HepG2 (cell line): ENCODE data around the gene METTL23. TPM values are rescaled to one million over a fixed set of nuclear protein-coding genes. Genes with fewer than 3 reads are reported as not detected.

Experiments
- ATAC-seq: fragments of 200-7000 bp; cut with Tn5 transposase; 3 replicates; pipeline ENCODE4 v1.9.1; 2020; ENCODE audit warnings: mild to moderate bottlenecking, moderate library complexity
- BruUV-seq: library from RNA; stranded (reverse); fragments of 400-500 nt; replicated peaks from 2 replicates; lab custom pipeline; 2021; lab: Mats Ljungman, UMichigan
- CTCF ChIA-PET: fragments of 300-600 bp; formaldehyde crosslinking; extraction: SDS; loops from one replicate; lab custom pipeline; 2021; ENCODE audit warnings: low total read pairs, inconsistent platforms, low intra/inter-chr PET ratio; lab: Yijun Ruan, JAX
- POLR2A ChIA-PET: fragments of 350-600 bp; sonication (Branson Sonifier 250); formaldehyde crosslinking; loops from one replicate; lab custom pipeline; 2020; ENCODE audit warnings: antibody characterized with exemption, inconsistent platforms; lab: Yijun Ruan, JAX
- DNase-seq: peaks from one replicate; pipeline ENCODE4 v3.0.0-alpha.2; 2015; ENCODE audit warnings: low spot score
- FAIRE-seq: peaks from 3 replicates; lab custom pipeline; 2011; peaks lifted over from hg19 to GRCh38; lab: Jason Lieb, UNC
- H2AFZ ChIP-seq: one replicate; pipeline ENCODE4 v1.6.1; 2011; ENCODE audit warnings: low read length, inconsistent platforms
- H3K27ac ChIP-seq: fragments of 300-600 bp; 3 replicates; pipeline ENCODE4 v1.8.0; 2011; ENCODE audit warnings: mixed run types, mild to moderate bottlenecking, mixed read lengths, low read length, inconsistent platforms; ENCODE audit not compliant: insufficient read depth; ENCODE audit errors: extremely low read length
- H3K27me3 ChIP-seq, 2 experiments: fragments of 200-600 bp in 1 of 2; 2 replicates in 1 of 2; 3 replicates in 1 of 2; pipeline versions ENCODE4 v1.6.0 to v1.8.0; 2011; ENCODE audit warnings: low read length in 2 of 2, mild to moderate bottlenecking in 2 of 2, moderate library complexity in 2 of 2, inconsistent platforms in 1 of 2; ENCODE audit not compliant: insufficient read depth in 2 of 2, control insufficient read depth in 1 of 2
- H3K36me3 ChIP-seq, 2 experiments: fragments of 200-600 bp in 1 of 2; replicated peaks in 1 of 2; 2 replicates in 1 of 2; 3 replicates in 1 of 2; pipeline versions ENCODE4 v1.5.1 to v1.8.0; 2011; ENCODE audit warnings: low read length in 2 of 2, inconsistent platforms in 1 of 2; ENCODE audit not compliant: insufficient read depth in 2 of 2, control insufficient read depth in 1 of 2
- H3K4me1 ChIP-seq: 2 replicates; pipeline ENCODE4 v1.5.1; 2012; ENCODE audit warnings: low read length, inconsistent platforms; ENCODE audit not compliant: insufficient read depth
- H3K4me2 ChIP-seq: 2 replicates; pipeline ENCODE4 v1.6.0; 2011; ENCODE audit warnings: low read depth, low read length, inconsistent platforms
- H3K4me3 ChIP-seq, 3 experiments: fragments of 200-600 bp in 1 of 3; sonication (generic), shearing (Covaris generic) in 1 of 3; replicated peaks in 1 of 3; 2 replicates each; pipeline ENCODE4 v1.5.1; 2011 to 2016; ENCODE audit warnings: low read length in 3 of 3, inconsistent platforms in 2 of 3, low read depth in 2 of 3, mild to moderate bottlenecking in 2 of 3, control low read depth in 1 of 3, mixed read lengths in 1 of 3; ENCODE audit not compliant: insufficient read depth in 1 of 3
- H3K79me2 ChIP-seq: one replicate; pipeline ENCODE4 v1.6.1; 2011; ENCODE audit warnings: low read length, inconsistent platforms; ENCODE audit not compliant: insufficient read depth
- H3K9ac ChIP-seq: 2 replicates; pipeline ENCODE4 v1.6.0; 2011; ENCODE audit warnings: mild to moderate bottlenecking, low read depth, low read length, inconsistent platforms; ENCODE audit not compliant: insufficient read depth
- H3K9me3 ChIP-seq: 2 replicates; pipeline ENCODE4 v1.5.1; 2012; ENCODE audit warnings: mild to moderate bottlenecking, low read length
- H4K20me1 ChIP-seq: 2 replicates; pipeline ENCODE4 v1.6.0; 2011; ENCODE audit warnings: inconsistent platforms, mild to moderate bottlenecking, low read length, moderate library complexity; ENCODE audit not compliant: insufficient read depth
- HNF1A ChIP-seq, 2 experiments: sonication (generic) in 1 of 2; formaldehyde crosslinking in 1 of 2; IDR thresholded peaks; 2 replicates each; pipeline versions ENCODE4 v1.4.0 to v1.6.1; 2016 to 2020; ENCODE audit warnings: borderline replicate concordance in 1 of 2, low read depth in 1 of 2, mild to moderate bottlenecking in 1 of 2, missing genetic modification reagents in 1 of 2
- RBFOX2 ChIP-seq: fragments of 200-400 bp; formaldehyde crosslinking; IDR thresholded peaks from 2 replicates; pipeline ENCODE4 v1.6.1; 2017; ENCODE audit warnings: low read depth, mild to moderate bottlenecking, low read length
- WGBS: methylation state at CpG from one replicate; pipeline ENCODE4 v1.1.6; 2017; ENCODE audit warnings: low lambda C conversion rate; 5-methylcytosine and 5-hydroxymethylcytosine counted together
- in situ Hi-C: cut with HindIII; loops from 2 replicates; pipeline ENCODE4 v1.10.0; 2017; ENCODE audit warnings: low pct_unique_long_range_greater_than_20kb; ENCODE audit not compliant: extremely low pct_ligation_motif_present
- intact Hi-C: fragments of 100-400 bp; cut with micrococcal nuclease; formaldehyde crosslinking; loops from one replicate; pipeline ENCODE4 v1.10.0; 2022; ENCODE audit not compliant: unreplicated experiment
- polyA plus RNA-seq, 8 experiments: library from polyadenylated mRNA; depleted of rRNA in 3 of 8; stranded (reverse) in 7 of 8; unstranded in 1 of 8; fragments of >200 nt; fragmentation: Illumina TruSeq in 4 of 8; extraction: Trizol in 4 of 8; gene quantifications; 2 replicates each; pipeline versions ENCODE4 v1.2.1 to v1.2.3, GENCODE V29; 2011 to 2016; ENCODE audit warnings: low read depth in 4 of 8, missing spikeins in 1 of 8, mixed read lengths in 1 of 8; ENCODE audit not compliant: insufficient read depth in 1 of 8
- total RNA-seq, 5 experiments: library from RNA; depleted of rRNA; stranded (reverse); fragments of >200 nt; fragmentation: Illumina TruSeq; extraction: Trizol; gene quantifications; 2 replicates each; pipeline ENCODE4 v1.2.3, GENCODE V29; 2016; ENCODE audit warnings: low read depth in 1 of 5
- TF ChIP-seq, protein P1 (sequence below): sonication (generic); formaldehyde crosslinking; IDR thresholded peaks from 2 replicates; pipeline ENCODE4 v1.4.0; 2020; ENCODE audit warnings: missing genetic modification reagents
- TF ChIP-seq, protein P2 (sequence below): sonication (generic); formaldehyde crosslinking; IDR thresholded peaks from 2 replicates; pipeline ENCODE4 v1.8.1; 2023; ENCODE audit warnings: mild to moderate bottlenecking, missing genetic modification reagents

Gene METTL23
- total and polyA plus RNA-seq, 2 of the 13 experiments (the other 11 are each of a cell fraction or from before 2014, with no cell fraction given): 39.9 to 104 TPM

DNA sequence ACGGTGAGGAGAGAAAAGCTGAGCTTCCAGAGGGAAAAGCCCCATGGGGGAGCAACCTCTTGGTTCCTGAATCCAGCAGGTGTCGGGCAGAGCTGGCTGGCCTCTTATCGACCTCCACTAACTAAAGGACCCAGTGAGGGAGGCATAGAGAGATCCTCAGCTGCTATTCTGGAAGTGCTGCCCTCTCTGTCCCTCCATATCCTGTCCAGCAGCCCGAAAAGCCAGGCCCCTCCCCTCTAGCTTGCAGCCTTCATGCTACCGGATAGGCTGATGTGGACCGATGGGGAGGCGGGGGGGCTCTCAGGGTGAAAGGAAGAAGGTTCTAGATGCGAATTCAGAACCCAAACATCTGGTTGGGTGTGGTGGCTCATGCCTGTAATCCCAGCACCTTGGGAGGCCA is 40.8 kb upstream of the METTL23 start:
- WGBS: 96% methylated on average over 8 of the region's 8 CpGs
- no peak overlapping the region for H3K4me2 ChIP-seq
- no peaks in the 10 kb centered on the region for H4K20me1 ChIP-seq
- no peaks in the 10 kb centered on the region for H3K79me2 ChIP-seq
- no peak for ATAC-seq
- intact Hi-C loops: no loop called here
- no TSS peak for BruUV-seq
- no peaks in the 10 kb centered on the region for H3K9me3 ChIP-seq
- no peaks in the 10 kb centered on the region for H3K27me3 ChIP-seq
- H3K4me1 ChIP-seq: peaks cover 45% of the 10 kb centered on the region
- CTCF ChIA-PET: no interaction called here
- no peak overlapping the region for H3K9ac ChIP-seq
- no peak for DNase-seq
- TF ChIP-seq, protein P1, sequence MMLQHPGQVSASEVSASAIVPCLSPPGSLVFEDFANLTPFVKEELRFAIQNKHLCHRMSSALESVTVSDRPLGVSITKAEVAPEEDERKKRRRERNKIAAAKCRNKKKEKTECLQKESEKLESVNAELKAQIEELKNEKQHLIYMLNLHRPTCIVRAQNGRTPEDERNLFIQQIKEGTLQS: no peak
- TF ChIP-seq HNF1A (IDR thresholded peaks at IDR 0.05; ENCODE audit: low read depth) (no peak), HNF1A (CRISPR knock-in tag; IDR thresholded peaks at IDR 0.05; ENCODE audit: borderline replicate concordance) (no peak), RBFOX2 (no peak)
- TF ChIP-seq, protein P2, sequence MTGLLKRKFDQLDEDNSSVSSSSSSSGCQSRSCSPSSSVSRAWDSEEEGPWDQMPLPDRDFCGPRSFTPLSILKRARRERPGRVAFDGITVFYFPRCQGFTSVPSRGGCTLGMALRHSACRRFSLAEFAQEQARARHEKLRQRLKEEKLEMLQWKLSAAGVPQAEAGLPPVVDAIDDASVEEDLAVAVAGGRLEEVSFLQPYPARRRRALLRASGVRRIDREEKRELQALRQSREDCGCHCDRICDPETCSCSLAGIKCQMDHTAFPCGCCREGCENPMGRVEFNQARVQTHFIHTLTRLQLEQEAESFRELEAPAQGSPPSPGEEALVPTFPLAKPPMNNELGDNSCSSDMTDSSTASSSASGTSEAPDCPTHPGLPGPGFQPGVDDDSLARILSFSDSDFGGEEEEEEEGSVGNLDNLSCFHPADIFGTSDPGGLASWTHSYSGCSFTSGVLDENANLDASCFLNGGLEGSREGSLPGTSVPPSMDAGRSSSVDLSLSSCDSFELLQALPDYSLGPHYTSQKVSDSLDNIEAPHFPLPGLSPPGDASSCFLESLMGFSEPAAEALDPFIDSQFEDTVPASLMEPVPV (CRISPR knock-in tag): no peak
- no peak overlapping the region for H3K27ac ChIP-seq
- no peak for FAIRE-seq
- H3K4me3 ChIP-seq: no peak overlapping the region
- H3K36me3 ChIP-seq: peaks cover 7 to 15% of the 10 kb centered on the region in 2 experiments; a peak in 4 of 5 replicates
- POLR2A ChIA-PET: interaction anchor here (0.9 kb wide), 1 partner anchor 14 kb away, joined by 4 read pairs; no protein-coding TSS in a partner anchor
- H2AFZ ChIP-seq: no peak overlapping the region
- in situ Hi-C loops: no loop called here
